ENCODE results near the gene SUPT3H.
A peak's percentile ranks its signal among the peaks of the same experiment; 100 is the strongest.

The SUPT3H gene

GRCh38 chr6:45377554-45378333 lies at the start of gene SUPT3H:
SUPT3H (minus strand) TSS chr6:45377934.
- DNase-seq (ENCODE audit: low spot score): peak; percentile 93

- DNase-seq (ENCODE audit: low spot score): no peak
Observed at GRCh38 chr6:45426251-45426650, 48.5 kb upstream of the SUPT3H start.

GRCh38 chr6:45424451-45424861 lies 46.7 kb upstream of the SUPT3H start:
- no peak for DNase-seq (ENCODE audit: low spot score)

DNA sequence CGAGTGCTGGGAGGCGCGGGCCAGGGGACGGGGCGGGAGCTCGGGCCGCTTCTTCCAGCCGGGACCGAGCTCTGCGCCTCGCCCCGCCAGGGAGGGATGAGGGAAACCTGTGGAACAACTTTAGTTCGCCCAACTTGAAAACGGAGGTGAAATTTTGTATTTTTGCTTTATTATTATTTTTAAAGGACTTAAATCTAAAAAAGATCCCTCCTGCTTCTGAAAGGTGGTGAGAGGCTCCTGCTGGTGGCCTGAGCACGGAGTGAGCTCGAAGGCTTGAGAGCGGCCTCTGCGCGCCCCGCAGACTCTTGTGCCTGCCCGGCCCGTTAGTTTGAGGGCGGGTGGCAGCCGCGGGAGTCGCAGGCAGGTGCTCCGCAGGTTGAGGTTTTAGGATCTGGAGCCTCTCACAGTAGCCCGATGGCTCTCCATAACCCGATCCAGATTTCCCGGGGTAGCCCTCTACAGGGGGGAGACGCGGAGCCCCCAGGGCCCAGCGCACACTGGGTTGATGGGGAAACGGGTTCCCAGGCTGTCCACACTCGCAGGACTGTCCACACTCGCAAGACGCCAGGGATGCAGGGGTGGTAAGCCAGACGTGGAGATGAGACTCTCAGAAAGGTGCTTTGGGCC lies 46.2 kb upstream of the SUPT3H start:
- no peak for DNase-seq (ENCODE audit: low spot score)

DNA sequence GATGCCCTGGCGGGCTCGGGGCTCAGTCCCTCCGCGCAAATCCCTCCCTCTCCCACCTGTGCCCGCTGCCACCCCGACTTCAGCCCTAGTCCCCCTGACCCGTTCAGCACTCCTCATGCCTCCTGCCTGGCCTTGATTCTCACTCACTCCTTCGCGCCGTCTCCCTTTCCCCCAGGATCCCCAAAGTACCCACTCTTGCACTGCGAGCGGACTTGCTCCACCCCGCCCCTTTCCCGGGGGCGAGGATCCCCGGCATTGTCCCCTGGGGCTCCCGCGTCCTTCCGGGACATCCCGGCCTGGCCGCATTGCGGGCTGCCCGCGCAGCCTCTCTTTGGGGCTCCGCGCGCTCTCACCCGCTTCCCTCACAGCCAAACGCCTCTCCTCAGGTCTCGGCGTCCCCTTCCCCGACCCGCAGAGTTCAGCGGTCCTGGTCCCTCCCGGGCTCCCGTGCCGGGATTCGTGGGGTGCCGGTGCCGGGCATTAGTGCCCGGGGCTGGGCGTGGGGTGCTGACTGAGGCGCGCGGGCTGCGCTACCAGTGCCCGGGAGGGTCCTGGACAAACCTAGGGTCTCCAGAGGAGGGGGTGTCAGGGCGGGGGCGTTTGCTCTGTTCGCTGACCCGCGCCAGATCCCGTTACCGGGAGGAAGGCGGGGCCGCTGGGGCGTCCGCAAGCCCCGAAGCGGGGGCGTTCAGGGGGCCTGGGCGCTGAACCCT lies 45.5 kb upstream of the SUPT3H start:
- peak; percentile 38 for DNase-seq (ENCODE audit: low spot score)

- DNase-seq (ENCODE audit: low spot score): peak; percentile 20
Observed at GRCh38 chr6:45422503-45423110, 44.9 kb upstream of the SUPT3H start.

GRCh38 chr6:45421709-45422502 lies 44.2 kb upstream of the SUPT3H start:
- DNase-seq (ENCODE audit: low spot score): peak; percentile 62

- peak; percentile 41 for DNase-seq (ENCODE audit: low spot score)
Observed at GRCh38 chr6:45420909-45421708, 43.4 kb upstream of the SUPT3H start.

DNA sequence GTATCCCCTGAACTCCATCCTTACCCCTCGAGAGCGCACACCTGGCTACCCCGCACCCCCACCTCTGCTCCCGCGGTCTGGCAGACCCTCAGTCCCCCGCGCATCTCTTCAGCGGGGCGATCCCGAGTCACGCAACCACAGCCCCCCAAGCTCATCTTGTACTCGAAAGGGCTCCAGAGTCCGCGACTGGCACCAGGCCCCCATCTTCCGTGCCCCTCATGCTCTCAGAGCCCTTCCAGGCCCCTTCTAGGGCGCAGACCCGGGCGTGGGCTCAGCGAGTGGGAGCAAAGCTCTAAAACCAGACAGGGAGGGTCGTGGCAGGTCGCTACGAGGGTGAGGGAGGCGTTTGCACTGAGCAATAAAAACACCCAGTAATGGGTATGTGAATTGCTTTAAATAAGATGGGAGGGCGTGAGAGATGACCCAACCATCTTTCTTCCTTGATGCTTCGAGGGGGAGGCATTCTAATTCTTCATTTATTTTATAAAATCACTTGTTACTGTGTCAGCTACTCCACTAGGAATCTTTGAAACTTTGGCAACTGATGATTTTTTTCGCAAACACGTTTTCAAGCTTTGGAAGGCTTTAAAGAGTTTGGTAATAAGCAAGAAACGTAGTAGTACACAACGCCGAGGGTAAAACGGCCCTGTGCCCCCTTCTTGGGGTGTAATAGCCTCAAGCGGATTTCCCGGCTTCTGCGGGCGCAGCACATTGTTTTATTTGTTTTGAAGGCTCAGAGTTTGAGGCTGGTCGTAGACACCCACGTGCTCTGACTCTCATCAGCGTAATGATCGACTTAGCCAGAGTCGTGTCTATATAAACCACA lies 42.6 kb upstream of the SUPT3H start:
- no peak for DNase-seq (ENCODE audit: low spot score)

DNA sequence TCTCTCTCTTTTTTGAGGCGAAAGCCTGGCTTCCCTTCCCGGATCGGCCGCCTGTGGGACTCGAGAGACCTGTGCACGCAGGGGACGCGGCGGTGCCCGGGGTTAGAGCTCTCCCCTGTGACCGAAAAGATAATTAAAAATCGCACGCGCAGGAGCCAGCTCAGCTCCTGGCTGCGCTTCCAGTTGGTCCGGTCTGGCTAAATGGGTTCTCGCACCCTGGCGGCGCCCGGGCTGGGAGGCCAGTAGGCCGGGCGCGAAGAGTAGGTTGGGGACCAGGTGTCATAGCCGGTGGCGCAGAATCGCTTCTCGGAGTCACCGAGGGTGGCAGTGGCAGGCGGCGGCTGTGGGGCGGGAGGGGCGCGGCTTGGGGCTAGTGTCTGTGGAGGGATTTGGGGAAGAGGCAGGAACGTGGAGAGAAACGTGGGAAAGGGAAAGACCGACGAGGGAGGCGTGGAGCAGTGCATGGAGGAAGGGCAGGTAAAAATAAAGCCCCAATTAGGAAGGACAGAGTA lies 41.9 kb upstream of the SUPT3H start:
- no peak for DNase-seq (ENCODE audit: low spot score)

- DNase-seq (ENCODE audit: low spot score): no peak
Observed at GRCh38 chr6:45417436-45417835, 39.7 kb upstream of the SUPT3H start.

DNA sequence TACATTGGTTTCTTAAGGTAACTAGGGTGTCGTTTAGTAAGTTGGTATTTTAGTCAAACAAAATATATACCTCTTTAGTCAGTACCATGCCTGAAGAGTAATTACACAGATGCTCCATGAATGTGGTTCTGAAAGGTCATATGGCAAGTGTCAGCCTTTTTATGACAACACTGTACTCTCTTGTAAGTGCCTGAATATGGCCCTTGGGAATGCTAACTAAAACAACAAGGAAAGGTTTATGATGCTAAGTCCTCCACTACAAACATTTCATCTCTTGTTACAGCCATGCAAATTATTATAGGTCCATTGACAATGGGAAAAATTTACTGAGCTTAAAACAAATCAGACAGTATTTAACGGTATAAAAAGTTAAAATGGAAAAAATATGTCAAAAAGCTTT lies 39.0 kb upstream of the SUPT3H start:
- no peak for DNase-seq (ENCODE audit: low spot score)

- no peak for DNase-seq (ENCODE audit: low spot score)
Observed at GRCh38 chr6:45415788-45416518, 38.2 kb upstream of the SUPT3H start.

DNA sequence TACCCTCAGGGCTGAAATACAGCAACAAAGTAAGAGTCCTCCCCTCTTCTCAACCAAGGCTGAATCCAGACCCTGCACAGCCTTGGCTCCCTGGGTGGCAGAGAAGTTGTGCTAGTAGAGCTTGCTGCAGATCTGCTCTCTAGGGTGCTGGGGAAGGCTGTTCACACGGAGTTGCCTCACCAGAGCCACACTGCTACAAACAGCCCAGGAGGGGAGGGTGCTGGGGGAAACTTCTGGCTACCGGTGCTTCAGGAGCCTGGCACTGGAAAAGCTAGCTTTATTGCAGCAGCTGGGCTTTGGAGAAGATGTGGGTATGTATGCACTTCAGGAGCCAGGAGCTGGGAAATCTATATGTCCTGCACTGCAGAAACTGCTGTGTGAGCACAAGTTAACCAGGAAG lies 37.6 kb upstream of the SUPT3H start:
- no peak for DNase-seq (ENCODE audit: low spot score)

GRCh38 chr6:45411959-45412358 lies 34.2 kb upstream of the SUPT3H start:
- DNase-seq (ENCODE audit: low spot score): no peak

GRCh38 chr6:45400021-45400420 lies 22.3 kb upstream of the SUPT3H start:
- DNase-seq (ENCODE audit: low spot score): no peak

DNA sequence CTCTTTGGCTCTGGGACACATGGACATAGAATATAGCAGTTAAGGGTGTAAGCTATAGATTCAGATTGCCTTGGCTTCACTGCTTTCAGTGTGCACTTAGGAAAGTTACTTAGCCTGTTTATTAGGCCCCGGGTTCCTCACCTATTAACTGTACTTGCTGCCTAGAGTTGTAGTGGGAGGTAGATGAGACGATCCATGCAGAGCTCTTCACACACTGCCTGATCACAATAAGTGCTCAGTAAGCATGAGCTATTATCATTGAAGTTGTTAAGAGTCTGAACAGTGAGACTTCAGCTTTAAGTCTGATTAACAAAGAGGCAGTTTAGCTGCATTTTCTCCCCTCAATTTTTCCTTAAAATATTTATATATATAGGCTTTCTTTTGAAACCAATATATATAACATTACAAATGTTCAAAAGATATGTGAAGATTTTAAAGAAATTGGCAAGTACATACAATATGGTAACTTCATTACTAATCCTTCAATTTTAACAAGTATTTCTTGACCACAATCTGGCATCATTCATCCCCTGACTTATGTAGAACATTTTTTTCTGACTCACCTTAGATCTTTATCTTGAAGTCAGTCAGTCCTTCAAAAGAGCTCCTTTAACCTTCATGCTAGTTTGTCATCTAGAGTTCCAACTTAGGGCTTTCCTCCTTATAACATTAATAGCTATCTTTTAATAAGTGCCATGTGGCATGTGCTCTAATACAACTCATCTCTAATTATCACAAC lies 20.5 kb upstream of the SUPT3H start:
- DNase-seq (ENCODE audit: low spot score): no peak

DNA sequence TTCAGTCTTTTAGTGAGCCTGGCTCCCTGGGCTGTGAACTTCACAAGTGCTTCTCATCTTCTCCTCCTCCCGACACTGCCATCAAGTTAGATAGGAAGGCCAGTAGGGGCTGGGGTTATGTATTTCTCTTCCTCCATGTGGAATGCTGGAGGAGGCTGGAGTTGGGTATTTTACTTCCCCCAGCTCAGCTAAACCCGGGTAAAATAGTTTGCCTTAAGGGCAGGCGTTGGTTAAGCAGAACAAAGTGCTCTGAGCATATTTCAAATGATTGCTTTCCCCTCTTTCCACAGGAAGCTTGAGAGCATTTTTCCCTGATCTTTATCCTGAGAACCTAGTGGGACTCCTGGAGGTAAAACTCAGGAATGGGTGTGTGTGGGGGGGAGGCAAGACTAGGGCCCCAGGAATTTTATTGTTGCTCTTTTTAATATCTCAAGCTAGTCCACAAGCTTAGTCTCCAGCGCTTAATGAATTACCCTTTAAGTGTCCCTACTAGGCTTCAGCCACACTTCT lies 16.9 kb upstream of the SUPT3H start:
- DNase-seq (ENCODE audit: low spot score): no peak

All from AG08395 (cell line).